TTC549 (cell line): Measurements from ENCODE around the gene DMD.

Experiments
- FAIRE-seq: peaks from 2 replicates; lab custom pipeline; 2012; peaks lifted over from hg19 to GRCh38; lab: Jason Lieb, UNC

Gene DMD

GRCh38 chrX:31266203-31267076 is 1944.9 kb downstream of the DMD start:
- no peak for FAIRE-seq

- no peak for FAIRE-seq
Measured at GRCh38 chrX:31265383-31265782, 1946.0 kb downstream of the DMD start.

- no peak for FAIRE-seq
Measured at GRCh38 chrX:31260351-31260750, 1951.0 kb downstream of the DMD start.

- no peak for FAIRE-seq
Measured at GRCh38 chrX:31258166-31258565, 1953.2 kb downstream of the DMD start.

- no peak for FAIRE-seq
Measured at GRCh38 chrX:31255310-31256033, 1955.9 kb downstream of the DMD start.

- no peak for FAIRE-seq
Measured at GRCh38 chrX:31252133-31252532, 1959.2 kb downstream of the DMD start.

- no peak for FAIRE-seq
Measured at GRCh38 chrX:31251336-31251735, 1960.0 kb downstream of the DMD start.

- no peak for FAIRE-seq
Measured at GRCh38 chrX:31245714-31246113, 1965.6 kb downstream of the DMD start.

- no peak for FAIRE-seq
Measured at GRCh38 chrX:31243804-31244203, 1967.5 kb downstream of the DMD start.

GRCh38 chrX:31240982-31241381 is 1970.4 kb downstream of the DMD start:
- no peak for FAIRE-seq

GRCh38 chrX:31237189-31237588 is 1974.2 kb downstream of the DMD start:
- FAIRE-seq: no peak

GRCh38 chrX:31236231-31236630 is 1975.1 kb downstream of the DMD start:
- FAIRE-seq: no peak

GRCh38 chrX:31233941-31234496 is 1977.3 kb downstream of the DMD start:
- FAIRE-seq: no peak

GRCh38 chrX:31232506-31232905 is 1978.8 kb downstream of the DMD start:
- FAIRE-seq: no peak

GRCh38 chrX:31228909-31229308 is 1982.4 kb downstream of the DMD start:
- no peak for FAIRE-seq

GRCh38 chrX:31228415-31228832 is 1982.9 kb downstream of the DMD start:
- FAIRE-seq: no peak

- no peak for FAIRE-seq
Measured at GRCh38 chrX:31227250-31227649, 1984.1 kb downstream of the DMD start.

- no peak for FAIRE-seq
Measured at GRCh38 chrX:31225819-31226218, 1985.5 kb downstream of the DMD start.

GRCh38 chrX:31224381-31225012 is 1986.9 kb downstream of the DMD start:
- no peak for FAIRE-seq

- no peak for FAIRE-seq
Measured at GRCh38 chrX:31223817-31224216, 1987.5 kb downstream of the DMD start.

GRCh38 chrX:31222946-31223345 is 1988.4 kb downstream of the DMD start:
- no peak for FAIRE-seq

- FAIRE-seq: no peak
Measured at GRCh38 chrX:31219174-31219573, 1992.2 kb downstream of the DMD start.

- no peak for FAIRE-seq
Measured at GRCh38 chrX:31217084-31217483, 1994.3 kb downstream of the DMD start.
